Vagina (tissue), 2 donors: ENCODE data around the gene CFAP99. TPM values are rescaled to one million over a fixed set of nuclear protein-coding genes. Genes with fewer than 3 reads are reported as not detected.

Experiments used
- DNase-seq, 2 donors: peaks; one replicate each; pipeline ENCODE4 v3.0.0-alpha.2; 2017; ENCODE audit errors: extremely low spot score in 2 of 2
- H3K27ac ChIP-seq: fragments of 200-600 bp; sonication (generic); one replicate; pipeline ENCODE4 v1.5.1; 2019
- H3K27me3 ChIP-seq: fragments of 200-600 bp; sonication (generic); one replicate; pipeline ENCODE4 v1.5.1; 2019
- H3K36me3 ChIP-seq, 2 donors: fragments of 200-600 bp; sonication (generic); one replicate each; pipeline ENCODE4 v1.5.1; 2017 to 2019
- H3K4me1 ChIP-seq: fragments of 200-600 bp; sonication (generic); one replicate; pipeline ENCODE4 v1.5.1; 2019
- H3K4me3 ChIP-seq, 2 donors: fragments of 200-600 bp; sonication (generic); 1 replicate in 1 of 2; 2 replicates in 1 of 2; pipeline ENCODE4 v1.5.1; 2016 to 2019
- H3K9me3 ChIP-seq: fragments of 200-600 bp; sonication (generic); one replicate; pipeline ENCODE4 v1.5.1; 2019
- POLR2A ChIP-seq, 2 donors: fragments of 450-650 bp; IDR thresholded peaks; one replicate each; pipeline ENCODE4 v1.6.1; 2017; ENCODE audit warnings: antibody characterized with exemption in 2 of 2, mild to moderate bottlenecking in 2 of 2, moderate library complexity in 2 of 2
- POLR2AphosphoS5 ChIP-seq, 2 donors: sonication (generic); formaldehyde crosslinking; IDR thresholded peaks; one replicate each; pipeline ENCODE4 v1.9.0; 2017; ENCODE audit warnings: antibody characterized with exemption in 2 of 2, mild to moderate bottlenecking in 2 of 2, low read depth in 1 of 2; ENCODE audit not compliant: insufficient read depth in 1 of 2
- intact Hi-C: fragments of 100-400 bp; cut with DNase I; formaldehyde crosslinking; loops from one replicate; pipeline ENCODE4 v1.15.1; 2023
- total RNA-seq: library from RNA; depleted of rRNA; stranded (reverse); fragments of >200 nt; gene quantifications from one replicate; pipeline ENCODE4 v1.2.3, GENCODE V29; 2016
- TF ChIP-seq, protein P1 (sequence below), 3 experiments: fragments of 450-650 bp in 2 of 3; fragments of 200-600 bp in 1 of 3; sonication (generic) in 1 of 3; IDR thresholded peaks; one replicate each; pipeline ENCODE4 v1.5.1; 2017 to 2019; ENCODE audit warnings: antibody characterized with exemption in 3 of 3, mild to moderate bottlenecking in 2 of 3, moderate library complexity in 2 of 3

The CFAP99 gene
- total RNA-seq, 1 donor from 2014 or later: not detected

DNA sequence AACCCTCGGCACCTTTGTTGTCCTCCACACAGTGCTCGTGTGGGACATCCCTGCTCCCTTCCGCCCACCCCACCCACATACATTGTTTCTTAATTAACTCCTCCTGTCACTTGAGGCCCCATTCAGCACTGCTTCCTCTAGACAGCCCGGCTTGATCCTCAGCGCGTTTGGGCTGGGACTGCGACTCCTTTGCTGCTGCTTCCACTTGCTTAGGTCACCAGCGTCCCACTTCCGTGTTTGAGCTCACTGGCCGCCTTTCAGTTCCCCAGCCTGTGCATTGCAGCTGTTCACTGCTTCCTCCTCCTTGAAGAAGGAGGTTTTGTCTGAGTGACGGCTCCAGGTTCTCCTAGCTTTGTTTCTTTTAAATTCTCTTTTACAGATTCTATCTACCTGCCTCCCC is 66.2 kb downstream of the CFAP99 start:
- intact Hi-C loops: no loop called here
- H3K9me3 ChIP-seq: no peaks in the 10 kb centered on the region
- no peak overlapping the region for H3K4me3 ChIP-seq
- H3K36me3 ChIP-seq: peaks cover 0 to under 1% of the 10 kb centered on the region in 2 donors
- DNase-seq: no peak
- peak overlapping the region; percentile 16 for H3K27ac ChIP-seq
- TF ChIP-seq, protein P1, sequence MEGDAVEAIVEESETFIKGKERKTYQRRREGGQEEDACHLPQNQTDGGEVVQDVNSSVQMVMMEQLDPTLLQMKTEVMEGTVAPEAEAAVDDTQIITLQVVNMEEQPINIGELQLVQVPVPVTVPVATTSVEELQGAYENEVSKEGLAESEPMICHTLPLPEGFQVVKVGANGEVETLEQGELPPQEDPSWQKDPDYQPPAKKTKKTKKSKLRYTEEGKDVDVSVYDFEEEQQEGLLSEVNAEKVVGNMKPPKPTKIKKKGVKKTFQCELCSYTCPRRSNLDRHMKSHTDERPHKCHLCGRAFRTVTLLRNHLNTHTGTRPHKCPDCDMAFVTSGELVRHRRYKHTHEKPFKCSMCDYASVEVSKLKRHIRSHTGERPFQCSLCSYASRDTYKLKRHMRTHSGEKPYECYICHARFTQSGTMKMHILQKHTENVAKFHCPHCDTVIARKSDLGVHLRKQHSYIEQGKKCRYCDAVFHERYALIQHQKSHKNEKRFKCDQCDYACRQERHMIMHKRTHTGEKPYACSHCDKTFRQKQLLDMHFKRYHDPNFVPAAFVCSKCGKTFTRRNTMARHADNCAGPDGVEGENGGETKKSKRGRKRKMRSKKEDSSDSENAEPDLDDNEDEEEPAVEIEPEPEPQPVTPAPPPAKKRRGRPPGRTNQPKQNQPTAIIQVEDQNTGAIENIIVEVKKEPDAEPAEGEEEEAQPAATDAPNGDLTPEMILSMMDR (IDR thresholded peaks at IDR 0.05): no peak
- TF ChIP-seq POLR2AphosphoS5 (IDR thresholded peaks at IDR 0.05; ENCODE audit: insufficient read depth in 1 of 2, low read depth in 1 of 2) (no peak), POLR2A (IDR thresholded peaks at IDR 0.05) (no peak)
- no peaks in the 10 kb centered on the region for H3K27me3 ChIP-seq
- H3K4me1 ChIP-seq: peaks cover 85% of the 10 kb centered on the region

- H3K27ac ChIP-seq: no peak overlapping the region
- H3K4me1 ChIP-seq: peaks cover 88% of the 10 kb centered on the region
- no peak overlapping the region for H3K4me3 ChIP-seq
- no peaks in the 10 kb centered on the region for H3K9me3 ChIP-seq
- TF ChIP-seq POLR2A (IDR thresholded peaks at IDR 0.05) (no peak), POLR2AphosphoS5 (IDR thresholded peaks at IDR 0.05; ENCODE audit: insufficient read depth in 1 of 2, low read depth in 1 of 2) (no peak)
- TF ChIP-seq, protein P1 (IDR thresholded peaks at IDR 0.05): no peak
- intact Hi-C loops: no loop called here
- H3K36me3 ChIP-seq: peaks cover 0 to 10% of the 10 kb centered on the region in 2 donors
- H3K27me3 ChIP-seq: no peaks in the 10 kb centered on the region
- DNase-seq: no peak
These were observed 67.2 kb downstream of the CFAP99 start for GRCh38 chr4:2485956-2486355.

- no peak overlapping the region for H3K4me3 ChIP-seq
- no peak for DNase-seq
- H3K9me3 ChIP-seq: no peaks in the 10 kb centered on the region
- no peak overlapping the region for H3K27ac ChIP-seq
- no peaks in the 10 kb centered on the region for H3K27me3 ChIP-seq
- TF ChIP-seq, protein P1 (IDR thresholded peaks at IDR 0.05): no peak
- TF ChIP-seq POLR2A (IDR thresholded peaks at IDR 0.05) (no peak), POLR2AphosphoS5 (IDR thresholded peaks at IDR 0.05; ENCODE audit: insufficient read depth in 1 of 2, low read depth in 1 of 2) (no peak)
- H3K4me1 ChIP-seq: peaks cover 78% of the 10 kb centered on the region
- intact Hi-C loops: no loop called here
- H3K36me3 ChIP-seq: peaks cover 0 to 19% of the 10 kb centered on the region in 2 donors
These were observed 68.2 kb downstream of the CFAP99 start for GRCh38 chr4:2486981-2487380.

GRCh38 chr4:2487632-2488031 is 68.9 kb downstream of the CFAP99 start:
- peaks cover 0 to 25% of the 10 kb centered on the region in 2 donors for H3K36me3 ChIP-seq
- H3K27me3 ChIP-seq: no peaks in the 10 kb centered on the region
- no peak overlapping the region for H3K4me3 ChIP-seq
- no peak for DNase-seq
- peaks cover 71% of the 10 kb centered on the region for H3K4me1 ChIP-seq
- no peak overlapping the region for H3K27ac ChIP-seq
- H3K9me3 ChIP-seq: no peaks in the 10 kb centered on the region
- intact Hi-C loops: no loop called here
- TF ChIP-seq POLR2AphosphoS5 (IDR thresholded peaks at IDR 0.05; ENCODE audit: insufficient read depth in 1 of 2, low read depth in 1 of 2) (no peak), POLR2A (IDR thresholded peaks at IDR 0.05) (no peak)
- TF ChIP-seq, protein P1 (IDR thresholded peaks at IDR 0.05): no peak

DNA sequence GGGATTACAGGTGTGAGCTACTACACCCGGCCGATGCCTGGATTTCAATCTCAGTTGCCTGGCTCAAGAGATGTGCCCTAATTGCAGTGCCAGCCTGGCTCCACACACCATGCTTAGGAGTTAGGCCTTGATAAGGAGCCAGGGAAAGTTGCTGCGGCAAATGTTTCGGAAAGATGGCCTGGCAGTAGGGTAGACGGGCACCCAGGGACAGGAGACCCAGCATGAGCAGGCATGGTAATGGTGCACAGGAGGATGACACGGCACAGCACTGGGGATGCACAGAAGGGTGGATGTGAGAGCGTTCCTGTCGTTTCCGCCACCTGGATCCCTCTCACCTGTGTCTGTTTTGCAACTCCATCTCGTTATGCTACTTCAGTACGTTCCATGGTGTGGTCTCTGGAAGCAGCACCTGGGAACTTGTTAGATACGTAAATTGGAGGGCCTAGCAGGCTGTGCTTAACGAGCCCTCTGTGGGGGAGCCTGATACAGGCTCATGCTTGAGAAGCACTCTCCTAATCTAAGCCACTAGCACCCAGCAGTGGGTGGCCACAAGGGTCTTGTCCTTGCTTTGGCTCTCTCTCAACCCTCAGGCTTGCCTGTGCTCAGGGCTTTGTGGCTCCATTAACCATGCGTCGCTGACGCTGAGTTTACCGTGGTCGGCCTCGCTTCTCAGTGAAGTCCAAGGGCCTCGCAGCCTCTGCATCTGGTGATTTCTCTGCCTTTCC is 70.5 kb downstream of the CFAP99 start:
- intact Hi-C loops: no loop called here
- H3K9me3 ChIP-seq: no peaks in the 10 kb centered on the region
- H3K36me3 ChIP-seq: peaks cover 0 to 28% of the 10 kb centered on the region in 2 donors
- no peak for DNase-seq
- TF ChIP-seq POLR2AphosphoS5 (IDR thresholded peaks at IDR 0.05; ENCODE audit: insufficient read depth in 1 of 2, low read depth in 1 of 2): no peak
- TF ChIP-seq, protein P1 (IDR thresholded peaks at IDR 0.05): no peak
- TF ChIP-seq POLR2A (IDR thresholded peaks at IDR 0.05): no peak
- H3K27me3 ChIP-seq: no peaks in the 10 kb centered on the region
- H3K27ac ChIP-seq: no peak overlapping the region
- peaks cover 55% of the 10 kb centered on the region for H3K4me1 ChIP-seq
- H3K4me3 ChIP-seq: no peak overlapping the region
